Hematopoietic multipotent progenitor cell treated with erythropoietin and hydrocortisone succinate and interleukin-3 and kit ligand, for 17 days (in vitro differentiated cells): ENCODE results near the gene MBD6.
A peak's percentile ranks its signal among the peaks of the same experiment; 100 is the strongest.
"Not testable (repeated sequence)": the region's sequence is repeated elsewhere in the genome, so short reads cannot be mapped to it uniquely, and the experiment has no call there.

Experiments used
- DNase-seq: peaks from one replicate; pipeline ENCODE4 v3.0.0-alpha.2; 2015; ENCODE audit warnings: low spot score

Gene MBD6

DNA sequence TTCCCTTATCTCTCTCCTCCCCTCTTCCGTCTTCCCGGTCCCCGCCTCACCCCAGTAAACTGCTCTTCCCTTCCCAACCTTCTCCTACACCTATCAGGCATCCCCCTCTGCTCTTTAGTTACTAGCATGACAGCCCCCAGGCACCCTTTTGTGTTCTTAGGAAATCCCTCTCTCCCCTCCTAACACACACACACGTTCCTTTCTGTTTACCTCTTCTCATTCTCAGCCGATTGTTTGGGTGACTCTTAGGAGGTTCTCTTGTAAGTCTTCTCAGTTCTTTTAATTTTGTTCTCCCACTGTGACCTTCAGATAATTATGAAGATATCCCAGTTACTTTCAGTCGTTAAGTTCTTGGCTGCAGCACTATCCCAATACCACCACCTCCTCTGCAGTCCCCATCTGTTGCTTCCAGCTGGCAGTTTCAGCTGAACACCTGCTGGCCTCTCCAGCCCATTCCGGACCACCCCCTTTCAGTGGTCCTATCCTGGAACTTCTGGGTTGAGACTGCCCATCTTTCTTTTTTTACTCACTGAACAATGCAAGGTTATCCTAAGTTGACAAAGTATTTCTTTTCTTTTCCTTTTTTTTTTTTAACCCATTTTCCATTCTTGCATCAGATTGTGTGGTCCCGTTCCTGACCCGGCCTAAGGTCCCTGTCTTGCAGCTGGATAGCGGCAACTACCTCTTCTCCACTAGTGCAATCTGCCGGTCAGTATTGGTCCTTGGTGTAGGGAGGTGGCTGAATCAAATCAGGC lies 34.0 kb upstream of the MBD6 start:
- DNase-seq: peak; percentile 51

- no peak for DNase-seq
These were observed 33.4 kb upstream of the MBD6 start for GRCh38 chr12:57489157-57489641.

- DNase-seq: no peak
These were observed 32.5 kb upstream of the MBD6 start for GRCh38 chr12:57490126-57490525.

- no peak for DNase-seq
These were observed 31.0 kb upstream of the MBD6 start for GRCh38 chr12:57491393-57492280.

GRCh38 chr12:57495051-57495701 lies 27.4 kb upstream of the MBD6 start:
- not testable (repeated sequence) for DNase-seq

DNA sequence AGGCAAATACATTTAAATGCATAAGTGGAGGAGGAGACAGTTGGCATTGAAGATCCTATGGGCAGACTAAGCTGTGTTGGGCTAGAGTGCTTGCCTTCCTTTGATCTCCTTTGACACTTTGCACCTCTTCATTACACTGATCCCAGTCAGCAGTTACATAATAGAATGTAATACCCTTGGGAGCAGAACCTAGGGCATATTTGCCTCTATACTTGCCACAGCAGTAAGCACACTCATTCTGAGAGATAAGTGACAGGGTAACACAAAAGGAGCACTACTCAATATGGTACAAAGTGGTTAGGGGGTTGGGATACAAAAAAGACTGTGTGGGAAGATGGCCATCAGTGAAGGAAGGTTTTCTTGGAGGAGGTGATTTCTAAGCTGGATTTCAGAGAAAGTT lies 25.8 kb upstream of the MBD6 start:
- no peak for DNase-seq

DNA sequence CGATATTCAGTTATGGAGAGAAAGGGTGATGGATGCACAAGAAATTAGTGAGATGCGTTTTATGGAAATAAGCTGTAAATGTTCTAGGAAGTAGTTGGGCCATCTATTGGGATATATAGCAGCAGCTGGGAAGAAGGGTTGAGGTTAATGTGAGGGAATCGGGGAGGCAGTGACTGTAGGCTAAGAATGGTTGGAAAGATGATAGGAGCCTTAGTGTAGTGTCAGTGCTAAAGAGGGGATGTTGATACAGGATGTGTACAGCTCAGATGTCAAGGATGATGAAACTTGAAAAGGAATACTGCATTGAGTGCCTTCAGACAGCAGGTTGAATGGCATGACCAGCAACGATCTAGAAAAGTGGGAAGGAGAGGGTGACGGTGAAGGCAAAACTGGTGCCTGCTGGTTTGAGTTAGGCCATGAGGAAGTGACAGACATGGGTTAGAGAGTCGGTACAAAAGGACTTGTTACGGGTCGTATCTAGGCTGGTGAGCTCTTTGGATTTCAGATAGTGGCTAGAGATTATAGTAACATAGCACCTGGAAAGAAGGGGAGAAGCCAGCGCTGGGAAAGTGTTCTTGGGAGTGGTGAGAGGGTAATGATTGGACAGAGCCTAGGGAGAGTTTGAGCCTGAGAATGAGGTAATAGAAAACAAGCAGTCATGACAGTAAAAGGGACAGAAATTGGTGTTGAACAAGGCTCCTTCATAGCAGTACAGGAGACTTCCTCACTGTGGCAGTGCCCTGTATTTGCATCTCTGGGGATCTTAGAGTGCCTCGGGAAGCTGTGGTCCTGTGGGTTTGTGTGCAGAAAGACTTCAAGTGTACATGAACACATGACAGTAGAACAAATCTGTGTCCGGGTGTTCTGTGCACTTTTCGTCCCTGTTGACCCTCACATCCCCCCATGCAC lies 25.1 kb upstream of the MBD6 start:
- DNase-seq: no peak

- no peak for DNase-seq
These were observed 24.5 kb upstream of the MBD6 start for GRCh38 chr12:57498132-57498502.

GRCh38 chr12:57498571-57498970 lies 24.1 kb upstream of the MBD6 start:
- no peak for DNase-seq

DNA sequence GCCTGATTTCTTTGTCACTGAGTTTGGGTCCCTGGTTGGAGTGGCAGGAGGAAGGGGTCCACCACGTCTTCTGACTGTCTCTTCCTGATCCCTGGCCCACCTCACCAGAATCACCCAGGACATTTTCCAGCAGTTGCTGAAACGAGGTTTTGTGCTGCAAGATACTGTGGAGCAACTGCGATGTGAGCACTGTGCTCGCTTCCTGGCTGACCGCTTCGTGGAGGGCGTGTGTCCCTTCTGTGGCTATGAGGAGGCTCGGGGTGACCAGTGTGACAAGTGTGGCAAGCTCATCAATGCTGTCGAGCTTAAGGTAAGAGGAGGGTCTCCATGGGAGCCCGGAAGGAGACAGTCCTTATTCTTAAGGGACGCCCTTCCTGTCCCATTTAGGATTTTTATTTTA lies 22.4 kb upstream of the MBD6 start:
- DNase-seq: no peak

- DNase-seq: not testable (repeated sequence)
These were observed 20.2 kb upstream of the MBD6 start for GRCh38 chr12:57502311-57502969.

- DNase-seq: not testable (repeated sequence)
These were observed 16.1 kb upstream of the MBD6 start for GRCh38 chr12:57506541-57506940.

GRCh38 chr12:57507796-57508195 lies 14.8 kb upstream of the MBD6 start:
- DNase-seq: not testable (repeated sequence)

DNA sequence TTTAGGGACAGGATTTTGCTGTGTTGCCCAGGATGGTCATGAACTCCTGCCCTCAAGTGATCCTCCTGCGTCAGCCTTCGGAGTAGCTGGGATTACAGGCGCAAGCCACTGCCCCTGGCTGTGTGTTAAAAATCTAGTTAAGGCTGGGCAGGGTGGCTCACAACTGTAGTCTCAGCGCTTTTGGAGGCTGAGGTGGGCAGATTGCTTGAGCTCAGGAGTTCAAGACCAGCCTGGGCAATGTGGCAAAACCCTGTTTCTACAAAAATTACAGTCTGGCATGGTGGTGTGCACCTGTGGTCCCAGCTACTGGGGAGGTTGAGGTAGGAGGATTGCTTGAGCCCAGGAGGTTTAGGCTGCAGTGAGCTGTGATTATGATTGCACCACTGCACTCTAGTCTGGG lies 11.5 kb upstream of the MBD6 start:
- no peak for DNase-seq

- no peak for DNase-seq
These were observed 10.9 kb upstream of the MBD6 start for GRCh38 chr12:57511588-57512325.

GRCh38 chr12:57512665-57513064 lies 10.0 kb upstream of the MBD6 start:
- DNase-seq: no peak

DNA sequence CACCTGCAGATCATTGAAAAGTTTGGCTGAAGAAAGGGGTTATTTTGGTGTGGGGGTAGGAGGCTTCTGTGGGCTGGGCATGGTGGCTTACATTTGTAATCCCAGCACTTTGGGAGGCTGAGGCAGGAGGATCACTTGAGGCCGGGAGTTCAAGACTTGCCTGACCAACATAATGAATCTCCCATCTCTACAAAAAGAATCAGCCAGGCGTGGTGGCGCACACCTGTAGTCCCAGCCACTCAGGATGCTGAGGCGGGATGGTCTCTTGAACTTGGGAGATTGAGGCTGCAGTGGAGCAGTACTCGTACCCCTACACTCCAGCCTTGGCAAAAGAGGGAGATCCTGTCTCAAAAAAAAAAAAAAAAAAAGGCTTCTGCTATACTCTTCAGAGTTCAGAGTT lies 9.4 kb upstream of the MBD6 start:
- no peak for DNase-seq

GRCh38 chr12:57513677-57514076 lies 8.9 kb upstream of the MBD6 start:
- not testable (repeated sequence) for DNase-seq

- not testable (repeated sequence) for DNase-seq
These were observed 8.4 kb upstream of the MBD6 start for GRCh38 chr12:57514246-57514645.

- no peak for DNase-seq
These were observed 7.8 kb upstream of the MBD6 start for GRCh38 chr12:57514720-57515407.
